Retinal pigment epithelial cell (primary cell): Measurements from ENCODE around the gene LMAN2.

ENCODE experiments used
- DNase-seq: peaks from one replicate; pipeline ENCODE4 v3.0.0-alpha.2; 2010; ENCODE audit warnings: low read depth
- H3K4me3 ChIP-seq: 2 replicates; pipeline ENCODE4 v1.5.1; 2011; ENCODE audit warnings: mild to moderate bottlenecking, low read length, control low read depth, moderate library complexity
- TF ChIP-seq, protein P1 (sequence below): conservative IDR thresholded peaks from 2 replicates; pipeline ENCODE4 v1.5.1; 2011; ENCODE audit warnings: low read depth, low read length, control low read depth, inconsistent platforms

LMAN2 gene, protein sequence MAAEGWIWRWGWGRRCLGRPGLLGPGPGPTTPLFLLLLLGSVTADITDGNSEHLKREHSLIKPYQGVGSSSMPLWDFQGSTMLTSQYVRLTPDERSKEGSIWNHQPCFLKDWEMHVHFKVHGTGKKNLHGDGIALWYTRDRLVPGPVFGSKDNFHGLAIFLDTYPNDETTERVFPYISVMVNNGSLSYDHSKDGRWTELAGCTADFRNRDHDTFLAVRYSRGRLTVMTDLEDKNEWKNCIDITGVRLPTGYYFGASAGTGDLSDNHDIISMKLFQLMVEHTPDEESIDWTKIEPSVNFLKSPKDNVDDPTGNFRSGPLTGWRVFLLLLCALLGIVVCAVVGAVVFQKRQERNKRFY

DNA sequence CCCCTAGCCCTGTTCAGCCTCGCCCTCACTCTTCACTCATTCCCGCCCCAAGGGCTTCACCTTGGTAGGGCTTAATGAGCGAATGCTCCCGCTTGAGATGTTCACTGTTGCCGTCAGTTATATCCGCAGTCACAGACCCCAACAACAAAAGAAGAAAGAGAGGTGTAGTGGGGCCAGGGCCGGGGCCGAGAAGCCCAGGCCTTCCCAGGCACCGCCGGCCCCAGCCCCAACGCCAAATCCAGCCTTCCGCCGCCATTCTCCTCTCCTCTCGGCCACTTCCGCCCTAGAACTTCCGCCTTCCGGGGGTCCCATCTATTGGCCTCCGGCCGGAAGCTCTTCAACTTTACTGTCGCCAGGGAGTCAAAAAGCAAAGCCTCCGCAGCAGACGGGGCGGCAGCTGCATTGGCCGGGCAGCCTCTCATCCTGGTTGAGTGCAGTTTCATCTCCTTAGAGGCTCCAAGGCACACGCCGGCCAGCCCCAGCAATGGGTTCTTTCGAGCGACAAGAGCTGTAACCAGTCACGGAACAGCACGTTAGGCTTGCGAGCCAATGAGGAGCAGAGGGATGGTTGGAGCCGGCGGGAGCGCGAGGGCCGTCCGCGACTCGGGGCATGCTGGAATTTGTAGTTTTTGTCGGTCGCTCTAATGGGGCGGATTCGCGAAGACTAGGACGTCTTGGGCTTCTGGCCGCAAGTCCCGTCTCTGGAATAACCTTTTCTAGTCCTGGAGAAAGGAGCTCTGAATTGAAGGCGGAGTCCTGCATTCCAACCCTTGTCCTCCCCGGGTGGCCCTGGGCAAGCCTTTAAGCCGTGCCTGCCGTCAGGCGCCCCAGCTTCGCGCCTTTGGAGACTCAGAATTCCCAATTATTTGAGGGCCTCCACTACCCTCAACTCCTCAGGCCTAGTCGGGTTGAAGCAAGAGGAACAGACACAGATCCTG, at the start of gene LMAN2:
TSS of gene LMAN2 (minus strand) at position 277 of the 938 bp plus-strand sequence. CDS start at position 256, 21 bp downstream.
- H3K4me3 ChIP-seq, result peak within 1 kb of the TSS; percentile 84
- DNase-seq, result peak; percentile 88
- TF ChIP-seq, protein P1, sequence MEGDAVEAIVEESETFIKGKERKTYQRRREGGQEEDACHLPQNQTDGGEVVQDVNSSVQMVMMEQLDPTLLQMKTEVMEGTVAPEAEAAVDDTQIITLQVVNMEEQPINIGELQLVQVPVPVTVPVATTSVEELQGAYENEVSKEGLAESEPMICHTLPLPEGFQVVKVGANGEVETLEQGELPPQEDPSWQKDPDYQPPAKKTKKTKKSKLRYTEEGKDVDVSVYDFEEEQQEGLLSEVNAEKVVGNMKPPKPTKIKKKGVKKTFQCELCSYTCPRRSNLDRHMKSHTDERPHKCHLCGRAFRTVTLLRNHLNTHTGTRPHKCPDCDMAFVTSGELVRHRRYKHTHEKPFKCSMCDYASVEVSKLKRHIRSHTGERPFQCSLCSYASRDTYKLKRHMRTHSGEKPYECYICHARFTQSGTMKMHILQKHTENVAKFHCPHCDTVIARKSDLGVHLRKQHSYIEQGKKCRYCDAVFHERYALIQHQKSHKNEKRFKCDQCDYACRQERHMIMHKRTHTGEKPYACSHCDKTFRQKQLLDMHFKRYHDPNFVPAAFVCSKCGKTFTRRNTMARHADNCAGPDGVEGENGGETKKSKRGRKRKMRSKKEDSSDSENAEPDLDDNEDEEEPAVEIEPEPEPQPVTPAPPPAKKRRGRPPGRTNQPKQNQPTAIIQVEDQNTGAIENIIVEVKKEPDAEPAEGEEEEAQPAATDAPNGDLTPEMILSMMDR, result no peak

DNA sequence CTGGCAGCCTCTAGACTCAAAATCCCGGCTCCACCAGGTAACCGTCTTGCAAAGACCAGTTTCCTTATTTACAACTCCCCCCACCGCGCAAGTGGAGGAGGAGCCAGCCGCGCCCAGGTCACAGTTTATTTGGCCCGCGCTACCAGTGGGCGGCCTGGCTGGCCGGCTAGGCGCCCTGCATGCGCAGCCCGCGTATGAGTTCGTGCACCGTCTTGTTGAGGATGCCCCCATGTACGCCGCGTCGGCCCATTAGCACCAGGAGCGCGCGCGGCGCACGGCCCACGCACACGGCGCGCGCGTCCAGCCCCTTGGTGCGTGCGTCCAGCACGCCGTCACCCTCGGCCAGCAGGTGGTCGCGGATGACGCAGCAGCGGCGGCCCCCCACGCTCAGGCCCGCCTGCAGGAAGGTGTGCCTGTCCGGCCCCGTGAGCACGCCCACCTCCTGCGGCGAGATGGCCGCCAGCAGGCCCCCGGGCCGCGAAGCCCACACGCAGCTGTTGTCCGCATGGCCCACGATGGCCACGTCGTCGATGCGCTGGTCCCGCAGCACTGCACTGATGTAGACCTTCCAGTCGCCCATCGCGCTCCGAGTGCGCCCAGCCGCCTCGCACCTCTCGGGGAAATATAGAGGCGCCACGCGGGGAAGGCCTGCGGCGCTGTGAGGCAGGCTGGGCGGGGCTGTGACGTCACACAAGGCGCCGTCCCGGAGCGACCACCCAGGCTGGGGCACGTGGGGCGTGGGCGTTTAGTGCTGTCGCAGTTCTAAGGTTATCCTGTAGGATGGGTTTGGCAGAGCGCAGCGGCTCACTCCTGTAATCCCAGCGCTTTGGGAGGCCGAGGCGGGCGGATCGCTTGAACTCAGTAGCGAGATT, 48.8 kb upstream of the LMAN2 start, which contains the start of gene PFN3:
TSS of gene PFN3 (minus strand) at position 665 of the 872 bp plus-strand sequence. CDS start at position 580, 85 bp downstream.
- no peak within 1 kb of the TSS for H3K4me3 ChIP-seq
- TF ChIP-seq, protein P1, result no peak
- no peak for DNase-seq

DNA sequence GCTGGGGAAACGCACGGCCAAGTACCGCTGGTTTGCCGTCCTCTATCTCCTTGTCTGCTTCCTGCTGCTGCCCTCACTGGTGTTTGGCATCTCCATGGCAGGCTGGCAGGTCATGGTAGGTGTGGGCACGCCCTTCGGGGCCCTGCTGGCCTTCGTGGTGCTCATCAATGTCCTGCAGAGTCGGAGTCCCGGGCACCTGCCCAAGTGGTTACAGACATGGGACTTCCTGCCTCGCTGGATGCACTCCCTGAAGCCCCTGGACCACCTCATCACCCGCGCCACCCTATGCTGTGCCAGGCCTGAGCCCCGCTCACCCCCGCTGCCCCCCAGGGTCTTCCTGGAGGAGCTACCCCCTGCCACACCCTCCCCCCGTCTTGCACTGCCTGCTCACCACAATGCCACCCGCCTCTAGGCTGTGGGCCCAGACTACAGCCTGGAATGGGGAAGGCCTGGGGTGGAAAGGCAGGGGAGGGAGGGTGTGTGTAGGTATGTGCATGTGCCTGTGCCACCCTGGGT, 46.5 kb upstream of the LMAN2 start:
- DNase-seq, result no peak
- no peak overlapping the region for H3K4me3 ChIP-seq
- TF ChIP-seq, protein P1, result no peak

DNA sequence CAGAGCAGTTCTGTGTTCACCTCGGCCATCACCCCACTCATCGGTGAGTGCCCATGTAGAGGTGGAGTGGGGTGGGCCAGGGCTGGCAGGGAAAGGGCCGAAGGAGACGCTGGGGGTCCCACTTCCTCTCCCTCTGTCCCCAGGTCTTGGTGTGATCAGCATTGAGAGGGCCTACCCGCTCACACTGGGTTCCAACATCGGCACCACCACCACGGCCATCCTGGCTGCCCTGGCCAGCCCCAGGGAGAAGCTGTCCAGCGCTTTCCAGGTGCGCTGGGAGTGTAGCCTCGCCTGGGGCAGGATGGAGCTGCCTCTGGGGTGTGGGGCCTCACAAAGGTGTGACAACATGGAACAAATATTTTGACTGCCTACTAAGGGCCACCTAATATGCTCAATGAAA, 45.3 kb upstream of the LMAN2 start:
- H3K4me3 ChIP-seq, result no peak overlapping the region
- TF ChIP-seq, protein P1, result no peak
- no peak for DNase-seq

DNA sequence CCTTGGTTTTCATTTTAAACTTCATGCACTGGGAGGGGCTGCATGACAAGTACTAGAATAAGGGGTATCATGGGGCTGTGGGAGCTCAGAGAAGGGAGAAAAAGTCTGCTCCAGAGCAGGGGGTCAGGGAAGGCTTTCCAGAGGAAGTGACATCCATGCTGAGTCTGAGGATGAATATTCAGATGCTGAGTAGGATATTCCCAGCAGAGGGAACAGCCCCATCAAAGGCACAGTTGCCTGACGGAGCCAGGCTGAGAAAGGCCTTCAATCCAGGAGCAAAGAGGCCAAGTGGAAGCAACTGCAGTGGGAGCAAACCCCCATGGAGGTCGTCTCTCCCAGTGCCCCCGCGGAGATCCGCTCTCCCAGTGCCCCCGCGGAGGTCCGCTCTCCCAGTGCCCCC, 44.6 kb upstream of the LMAN2 start:
- TF ChIP-seq, protein P1, result no peak
- no peak for DNase-seq
- H3K4me3 ChIP-seq, result no peak overlapping the region

DNA sequence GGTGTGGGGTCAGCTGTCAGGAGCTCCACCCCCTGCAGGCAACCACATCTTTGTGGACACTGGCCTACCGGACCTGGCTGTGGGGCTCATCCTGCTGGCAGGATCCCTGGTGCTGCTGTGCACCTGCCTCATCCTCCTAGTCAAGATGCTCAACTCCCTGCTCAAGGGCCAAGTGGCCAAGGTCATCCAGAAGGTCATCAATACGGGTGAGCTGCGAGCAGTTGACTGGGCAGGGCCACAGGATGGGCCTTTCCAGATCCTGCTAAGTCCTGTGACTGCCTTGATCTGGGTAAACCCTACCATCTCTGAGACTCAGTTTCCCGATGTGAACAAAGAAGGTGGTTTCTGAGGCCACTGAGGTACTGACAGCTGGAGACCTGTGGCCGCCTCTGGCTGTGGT, 42.5 kb upstream of the LMAN2 start:
- no peak overlapping the region for H3K4me3 ChIP-seq
- TF ChIP-seq, protein P1, result no peak
- DNase-seq, result no peak
